NOMO-1 treated with dmso at 0.1 percent for 144 hours (cell line): ENCODE data around the gene GPR142.

Experiments used
- DNase-seq: peaks from one replicate; lab custom pipeline; 2025; ENCODE audit not compliant: unreplicated experiment; lab: John Stamatoyannopoulos, UW

The GPR142 gene

GRCh38 chr17:74417178-74418045, 50.1 kb downstream of the GPR142 start:
- no peak for DNase-seq

- no peak for DNase-seq
Observed at GRCh38 chr17:74419928-74420411, 52.7 kb downstream of the GPR142 start.
